NCI-H1436 (cell line): Measurements from ENCODE around the gene TARBP2.
"Not testable (repeated sequence)": the region's sequence is repeated elsewhere in the genome, so short reads cannot be mapped to it uniquely, and the experiment has no call there.

Experiments
- DNase-seq: peaks from one replicate; lab custom pipeline; 2025; lab: John Stamatoyannopoulos, UW

Gene TARBP2

DNA sequence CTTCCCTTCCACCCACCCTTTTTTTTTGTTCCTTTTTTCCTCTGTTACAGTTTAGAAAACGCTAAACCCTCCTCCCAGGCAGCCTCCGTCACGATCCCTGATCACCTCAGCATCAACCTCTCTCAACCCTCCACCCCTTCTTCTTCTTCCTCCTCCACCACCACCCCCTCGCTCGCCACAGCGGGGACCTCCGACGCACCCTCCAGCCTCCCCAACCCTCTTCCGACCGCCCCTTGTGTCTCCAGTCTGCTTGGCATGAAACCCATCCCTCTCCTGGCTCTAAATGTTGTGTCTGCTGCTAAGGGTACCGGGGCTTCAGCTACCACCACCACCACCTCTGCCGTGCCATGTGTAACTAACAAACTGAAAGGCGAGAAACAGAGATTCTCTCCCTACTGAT is 26.3 kb upstream of the TARBP2 start:
- DNase-seq: no peak

GRCh38 chr12:53476769-53477209 is 24.3 kb upstream of the TARBP2 start:
- DNase-seq: peak; percentile 34

- DNase-seq: no peak
Measured at GRCh38 chr12:53478865-53479264, 22.2 kb upstream of the TARBP2 start.

- no peak for DNase-seq
Measured at GRCh38 chr12:53479331-53479730, 21.8 kb upstream of the TARBP2 start.

GRCh38 chr12:53480491-53481442 is 20.3 kb upstream of the TARBP2 start:
- no peak for DNase-seq

- not testable (repeated sequence) for DNase-seq
Measured at GRCh38 chr12:53481458-53481857, 19.6 kb upstream of the TARBP2 start.

GRCh38 chr12:53481939-53482586 is 19.0 kb upstream of the TARBP2 start:
- no peak for DNase-seq

GRCh38 chr12:53482626-53483168 is 18.4 kb upstream of the TARBP2 start:
- DNase-seq: no peak

DNA sequence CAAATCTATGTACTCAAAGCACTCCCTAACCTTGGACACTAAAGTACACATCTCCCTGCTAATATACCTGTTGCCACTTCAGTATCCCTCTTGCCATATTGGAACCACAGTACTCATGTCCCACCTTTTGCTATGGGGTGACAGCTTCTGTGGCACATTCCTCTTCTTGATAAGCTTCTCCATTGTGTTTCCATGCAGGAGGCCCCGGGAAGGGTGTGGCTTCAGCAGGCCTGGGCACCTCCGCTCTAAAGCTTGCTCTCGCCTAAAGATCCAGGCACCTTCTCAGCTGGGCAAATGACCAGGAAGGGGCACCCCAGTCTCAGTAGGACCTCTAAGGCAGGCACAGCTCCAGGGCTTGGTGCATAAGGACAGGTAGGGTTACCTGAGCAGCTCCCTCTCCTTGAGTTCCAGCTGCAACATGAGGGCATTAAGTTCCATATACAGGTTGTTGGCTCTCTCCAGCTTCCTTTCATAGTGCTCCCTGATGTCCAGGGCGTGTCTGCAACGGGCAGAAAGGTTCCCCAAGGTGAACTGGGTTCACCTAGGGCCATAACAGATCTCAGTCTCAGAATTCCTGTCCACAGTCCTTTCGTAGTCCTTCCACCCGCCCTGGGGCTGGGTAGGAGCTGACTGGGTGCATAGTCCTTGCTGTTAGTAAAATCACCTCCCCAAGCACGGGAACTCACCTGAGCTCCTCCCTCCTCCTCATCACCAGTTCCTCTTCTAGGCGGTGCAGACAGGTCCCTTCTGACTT is 17.7 kb upstream of the TARBP2 start:
- DNase-seq: no peak

DNA sequence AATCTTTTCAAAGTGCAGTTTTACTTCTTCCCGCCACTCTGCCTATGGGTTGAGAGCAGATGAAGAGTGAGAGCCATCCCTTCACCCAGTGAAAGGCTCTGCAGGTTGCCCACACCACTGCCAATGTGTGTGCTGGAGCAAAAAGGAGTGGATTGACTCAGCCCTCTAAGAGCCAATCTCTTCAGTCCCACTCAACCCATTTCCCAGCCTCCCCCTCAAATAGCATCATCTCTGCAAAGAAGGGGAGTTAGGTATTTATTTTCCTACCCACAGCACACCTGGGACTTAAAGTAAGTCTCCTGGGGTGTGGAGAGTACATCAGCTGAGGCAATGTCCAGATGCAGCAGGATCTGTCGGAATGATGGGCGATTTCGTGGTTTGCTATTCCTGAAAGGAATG is 17.1 kb upstream of the TARBP2 start:
- no peak for DNase-seq

GRCh38 chr12:53484686-53485575 is 16.2 kb upstream of the TARBP2 start:
- no peak for DNase-seq

DNA sequence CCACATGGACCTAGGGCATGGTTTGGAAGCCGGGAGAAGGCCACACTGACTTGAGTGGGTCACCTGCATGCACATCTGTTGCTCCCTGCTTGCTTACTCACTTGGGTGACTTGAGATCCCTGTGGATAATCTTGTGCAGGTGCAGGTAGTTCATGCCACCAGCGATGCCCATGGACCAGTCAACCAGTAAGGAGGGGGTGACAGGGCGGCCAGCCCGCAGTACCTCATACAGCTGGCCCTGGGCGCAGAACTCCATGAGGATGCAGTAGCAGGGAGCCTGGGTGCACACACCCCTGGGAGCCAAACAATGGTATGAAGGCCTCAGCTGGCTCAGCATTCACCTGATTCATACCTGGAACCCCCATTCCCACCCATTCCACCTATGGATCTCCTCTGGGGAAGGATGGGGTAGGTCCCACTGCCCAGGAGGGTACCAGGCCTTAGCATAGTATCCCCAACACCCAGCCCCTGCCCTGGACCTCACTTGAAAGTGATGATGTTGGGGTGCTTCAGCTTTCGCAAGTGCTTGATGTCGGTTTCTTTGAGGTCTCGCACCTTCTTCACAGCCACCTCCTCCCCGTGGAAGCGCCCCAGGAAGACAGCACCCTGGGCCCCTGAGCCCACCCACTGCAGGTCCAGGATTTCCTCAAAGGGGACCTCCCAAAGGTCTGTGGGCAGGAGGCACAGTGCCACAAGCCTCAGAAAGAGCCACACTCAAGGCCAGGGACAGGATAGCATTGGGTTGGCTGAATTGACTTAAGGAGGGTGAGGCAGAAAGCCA is 14.9 kb upstream of the TARBP2 start:
- DNase-seq: no peak

DNA sequence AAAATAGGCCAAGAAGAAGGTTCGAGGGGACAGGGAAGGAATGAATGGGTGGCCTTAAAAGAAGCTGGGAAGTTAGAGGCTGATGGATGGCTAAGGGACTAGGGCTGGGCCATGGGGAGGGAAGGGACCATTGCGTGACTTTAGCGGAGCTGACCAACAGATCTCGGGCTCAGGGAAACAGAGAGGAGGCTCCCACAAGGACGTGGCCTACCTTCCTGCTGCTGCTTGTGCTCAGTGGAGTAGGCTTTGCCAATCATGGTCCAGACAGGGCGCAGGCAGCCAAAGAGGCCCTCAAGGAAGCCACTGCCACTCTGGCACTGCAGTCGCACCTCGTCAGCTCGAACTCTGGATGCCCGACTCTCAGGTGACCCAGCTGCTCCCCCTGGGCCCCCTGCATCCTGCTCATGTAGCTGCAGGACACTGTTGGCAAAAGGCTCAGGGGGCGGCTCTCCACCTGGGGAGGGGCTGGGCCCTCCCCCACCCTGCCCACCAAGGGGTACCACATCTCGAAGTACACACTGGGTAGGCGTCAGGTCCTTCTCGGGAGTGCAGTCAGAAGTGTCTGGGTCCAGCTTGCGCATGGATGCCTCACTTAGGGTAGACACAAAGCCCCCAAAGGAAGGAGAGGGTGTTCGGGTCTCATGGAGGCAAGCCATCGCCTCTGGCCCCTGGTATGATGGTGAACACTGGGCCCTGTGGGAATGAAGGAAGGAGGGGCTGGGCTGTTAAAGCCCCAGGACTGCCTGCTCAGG is 14.2 kb upstream of the TARBP2 start:
- DNase-seq: no peak

GRCh38 chr12:53489242-53489864 is 11.7 kb upstream of the TARBP2 start:
- DNase-seq: no peak

- no peak for DNase-seq
Measured at GRCh38 chr12:53492188-53492587, 8.9 kb upstream of the TARBP2 start.

DNA sequence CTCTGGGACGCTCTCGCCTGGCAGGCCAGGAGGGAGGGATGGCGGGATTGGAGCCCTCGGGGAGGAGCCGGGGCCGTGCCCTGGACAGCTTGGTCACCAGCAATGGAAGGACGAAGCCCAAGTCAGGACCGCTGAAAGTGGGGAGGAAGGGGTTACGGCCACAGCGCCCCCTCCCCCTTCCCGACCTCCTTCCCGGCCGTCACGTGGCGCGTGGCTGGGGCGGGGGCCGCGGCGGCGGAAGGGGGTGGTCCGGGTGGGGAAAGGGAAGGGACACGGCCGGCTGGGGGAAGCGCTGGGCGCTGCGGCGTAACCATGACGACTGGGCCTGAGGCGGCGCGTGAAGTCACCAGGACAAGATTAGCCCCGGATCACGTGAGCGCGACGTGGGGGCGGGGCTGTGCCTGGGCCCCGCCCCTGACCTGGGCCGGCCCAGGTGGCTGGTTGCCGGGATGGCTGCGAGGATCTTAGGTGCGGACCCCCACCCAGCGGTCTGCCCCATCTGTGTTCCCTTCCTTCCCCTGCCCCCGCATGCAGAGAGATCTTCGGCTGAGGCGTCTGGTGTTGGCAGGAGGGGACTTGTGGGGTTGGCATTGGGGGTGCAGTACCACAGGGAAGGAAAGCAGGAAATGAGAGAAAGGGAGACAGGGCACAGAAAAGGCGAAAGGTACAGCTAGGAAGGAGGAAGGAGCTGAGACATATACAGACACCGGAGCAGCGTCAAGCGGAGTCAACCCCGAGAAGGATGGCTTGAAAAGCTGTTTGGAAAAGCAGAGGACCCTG is 8.1 kb upstream of the TARBP2 start:
- DNase-seq: peak; percentile 85

DNA sequence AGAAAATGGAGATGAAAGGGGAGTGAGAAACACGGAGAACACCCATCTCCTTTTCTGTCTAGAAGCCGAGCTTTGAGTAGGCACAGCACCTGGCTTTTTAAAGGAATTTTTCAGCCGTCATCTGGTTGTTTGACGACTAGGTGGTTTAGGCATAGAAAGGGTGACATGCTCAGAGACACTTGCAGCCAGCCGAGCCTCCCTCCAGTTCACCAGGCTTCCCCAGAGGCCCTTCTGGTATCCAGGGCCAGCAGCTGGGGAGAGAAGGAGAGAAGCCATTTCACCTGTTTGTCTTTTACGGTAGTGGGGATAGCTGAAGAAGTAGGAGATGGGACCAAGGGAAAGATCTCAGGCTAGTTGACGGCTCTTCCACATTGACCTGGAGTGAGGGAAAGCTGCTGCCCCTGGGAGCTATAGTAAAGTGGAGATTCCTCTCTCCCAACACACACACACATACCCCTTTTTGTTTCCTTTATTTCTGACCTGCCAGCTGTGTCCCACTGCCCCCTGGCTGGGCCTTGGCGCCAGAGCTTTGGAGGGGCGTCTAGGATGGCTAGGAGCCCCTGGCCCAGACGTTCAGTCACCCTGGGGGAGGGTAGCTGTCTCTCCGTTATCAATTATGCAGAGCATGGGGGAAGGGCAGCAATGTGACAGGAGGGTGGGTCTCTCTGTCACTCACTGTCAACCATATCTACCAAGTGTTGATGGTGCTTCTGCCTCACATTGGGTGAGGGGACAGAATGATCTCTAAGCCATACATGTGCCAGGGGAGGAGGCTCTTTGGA is 7.3 kb upstream of the TARBP2 start:
- DNase-seq: peak; percentile 6
